Activated CD8-positive, alpha-beta T cell treated with anti-CD3 and anti-CD28 coated beads for 36 hours (primary cell): ENCODE results near the gene SST. TPM values are rescaled to one million over a fixed set of nuclear protein-coding genes. Genes with fewer than 3 reads are reported as not detected.

Experiments used
- ATAC-seq: fragments of 200-7000 bp; cut with Tn5 transposase; one replicate; pipeline ENCODE4 v1.10.0; 2021; ENCODE audit warnings: mild to moderate bottlenecking, moderate library complexity
- CTCF ChIA-PET: fragments of 350-600 bp; sonication (Branson Sonifier 250); formaldehyde crosslinking; loops from one replicate; lab custom pipeline; 2021; ENCODE audit warnings: antibody characterized with exemption; lab: Charles Lee
- POLR2A ChIA-PET: fragments of 350-600 bp; sonication (Branson Sonifier 250); formaldehyde crosslinking; loops from one replicate; lab custom pipeline; 2021; ENCODE audit warnings: antibody characterized with exemption; lab: Charles Lee
- DNase-seq: peaks from one replicate; pipeline ENCODE4 v3.0.0-alpha.2; 2020
- H3K27ac Mint-ChIP-seq: one replicate; pipeline ENCODE4 v1.8.0; 2021; ENCODE audit warnings: mild to moderate bottlenecking, mixed read lengths
- H3K27me3 Mint-ChIP-seq: one replicate; pipeline ENCODE4 v1.8.0; 2021; ENCODE audit warnings: mixed read lengths
- H3K36me3 Mint-ChIP-seq: one replicate; pipeline ENCODE4 v1.8.0; 2021; ENCODE audit warnings: low read depth, mixed read lengths
- H3K4me1 Mint-ChIP-seq: one replicate; pipeline ENCODE4 v1.8.0; 2021; ENCODE audit warnings: low read depth, mixed read lengths
- H3K4me3 Mint-ChIP-seq: one replicate; pipeline ENCODE4 v1.8.0; 2021; ENCODE audit warnings: mild to moderate bottlenecking, moderate library complexity, mixed read lengths
- H3K9me3 Mint-ChIP-seq: one replicate; pipeline ENCODE4 v1.8.0; 2021; ENCODE audit warnings: mixed read lengths
- intact Hi-C: fragments of 100-400 bp; cut with micrococcal nuclease; formaldehyde crosslinking; loops from one replicate; pipeline ENCODE4 v1.10.0; 2022
- total RNA-seq, 2 experiments: library from RNA; stranded (reverse); gene quantifications; one replicate each; pipeline ENCODE4 v1.2.3, GENCODE V29; 2021
- TF ChIP-seq, protein P1 (sequence below): fragments of 200-600 bp; IDR thresholded peaks from one replicate; pipeline ENCODE4 v1.8.0; 2022; ENCODE audit warnings: antibody characterized with exemption, mild to moderate bottlenecking

The SST gene
- total RNA-seq, 2 experiments from 2014 or later, result not detected

DNA sequence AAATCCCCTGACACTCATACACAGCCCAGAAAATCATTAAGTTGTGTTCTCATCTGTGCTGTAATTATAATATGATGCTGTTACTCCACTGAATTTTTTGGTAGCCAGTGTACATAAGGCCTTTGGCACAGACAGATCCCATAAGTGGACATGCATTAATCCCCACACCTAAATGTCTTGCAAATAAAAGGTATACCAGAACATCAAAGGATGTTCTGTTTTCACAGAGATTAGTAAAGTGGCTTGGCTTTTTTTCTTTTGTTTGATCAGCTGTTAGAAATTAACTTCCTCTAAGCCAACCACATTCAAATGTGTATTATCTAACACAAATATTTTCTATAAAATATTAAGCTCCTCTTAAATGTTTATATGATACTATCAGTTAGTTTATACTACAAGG is 2.7 kb downstream of the SST start:
- ATAC-seq (no peak), DNase-seq (no peak)
- intact Hi-C loops, result no loop called here
- peaks cover 7% of the 10 kb centered on the region for H3K4me1 Mint-ChIP-seq
- no peaks in the 10 kb centered on the region for H3K9me3 Mint-ChIP-seq
- H3K27ac Mint-ChIP-seq, result no peak overlapping the region
- H3K27me3 Mint-ChIP-seq, result peaks cover 40% of the 10 kb centered on the region
- POLR2A ChIA-PET, result interaction anchor here (0.6 kb wide), 1 partner anchor 417 kb away, joined by 3 read pairs; no protein-coding TSS in a partner anchor
- CTCF ChIA-PET, result interaction anchor here (1.0 to 5.6 kb wide), 8 partner anchors 12 to 348 kb away, joined by 3 to 44 read pairs (median 4); no protein-coding TSS in a partner anchor
- H3K4me3 Mint-ChIP-seq, result no peak overlapping the region
- TF ChIP-seq, protein P1, sequence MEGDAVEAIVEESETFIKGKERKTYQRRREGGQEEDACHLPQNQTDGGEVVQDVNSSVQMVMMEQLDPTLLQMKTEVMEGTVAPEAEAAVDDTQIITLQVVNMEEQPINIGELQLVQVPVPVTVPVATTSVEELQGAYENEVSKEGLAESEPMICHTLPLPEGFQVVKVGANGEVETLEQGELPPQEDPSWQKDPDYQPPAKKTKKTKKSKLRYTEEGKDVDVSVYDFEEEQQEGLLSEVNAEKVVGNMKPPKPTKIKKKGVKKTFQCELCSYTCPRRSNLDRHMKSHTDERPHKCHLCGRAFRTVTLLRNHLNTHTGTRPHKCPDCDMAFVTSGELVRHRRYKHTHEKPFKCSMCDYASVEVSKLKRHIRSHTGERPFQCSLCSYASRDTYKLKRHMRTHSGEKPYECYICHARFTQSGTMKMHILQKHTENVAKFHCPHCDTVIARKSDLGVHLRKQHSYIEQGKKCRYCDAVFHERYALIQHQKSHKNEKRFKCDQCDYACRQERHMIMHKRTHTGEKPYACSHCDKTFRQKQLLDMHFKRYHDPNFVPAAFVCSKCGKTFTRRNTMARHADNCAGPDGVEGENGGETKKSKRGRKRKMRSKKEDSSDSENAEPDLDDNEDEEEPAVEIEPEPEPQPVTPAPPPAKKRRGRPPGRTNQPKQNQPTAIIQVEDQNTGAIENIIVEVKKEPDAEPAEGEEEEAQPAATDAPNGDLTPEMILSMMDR, result no peak
- no peaks in the 10 kb centered on the region for H3K36me3 Mint-ChIP-seq

DNA sequence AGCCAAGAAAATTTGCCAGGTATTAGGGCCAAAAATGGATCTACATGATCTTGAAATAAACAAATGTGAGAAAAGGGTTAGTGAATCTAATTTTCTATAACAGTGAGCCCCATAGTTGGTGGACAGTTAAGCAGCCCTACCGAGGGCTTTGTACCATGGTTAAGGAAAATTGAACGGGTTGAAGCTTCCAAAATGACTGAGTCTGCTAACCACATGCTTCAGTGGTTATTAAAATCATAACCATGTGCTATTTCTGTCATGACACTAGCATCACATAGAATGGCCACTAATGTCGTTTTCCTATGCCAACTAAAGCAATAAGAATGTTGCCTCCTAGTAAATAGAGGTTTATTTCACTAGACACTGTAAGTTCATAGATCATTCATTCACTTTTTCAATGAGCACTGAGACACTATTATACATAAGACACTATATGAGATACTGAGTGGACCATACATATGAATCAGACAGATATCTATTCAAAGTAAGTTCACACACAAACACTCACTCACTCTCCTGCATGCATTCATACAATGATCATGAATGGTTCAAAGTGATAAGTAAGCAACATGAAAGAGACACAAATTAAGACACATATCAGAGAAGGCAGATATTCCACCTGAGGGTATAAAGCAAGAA is 4.3 kb downstream of the SST start:
- CTCF ChIA-PET, result interaction anchor here (1.2 to 5.1 kb wide), 2 partner anchors 50 to 347 kb away, joined by 3 to 23 read pairs; no protein-coding TSS in a partner anchor

DNA sequence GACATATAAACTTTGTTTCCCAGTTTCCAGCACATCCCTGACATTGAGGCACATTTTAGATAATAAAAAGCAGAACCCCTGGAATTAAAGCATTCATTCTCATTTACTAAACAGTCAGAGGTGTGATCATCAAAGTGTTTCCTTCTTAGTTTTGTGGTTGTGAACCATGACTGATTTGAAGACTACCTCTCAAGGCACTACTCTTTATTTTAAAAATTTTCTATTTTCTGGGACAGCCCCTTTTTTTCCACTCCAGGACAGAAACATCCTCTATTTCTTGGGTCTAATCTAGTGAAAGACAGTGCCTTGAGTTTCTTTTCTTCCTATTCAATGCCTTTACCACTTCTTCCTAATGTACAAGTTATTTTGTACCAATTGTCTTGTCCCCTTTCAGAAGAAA is 5.2 kb downstream of the SST start:
- ChIA-PET CTCF (interaction anchor here (1.0 to 5.1 kb wide), 4 partner anchors 49 to 346 kb away, joined by 3 to 28 read pairs (median 13); no protein-coding TSS in a partner anchor), POLR2A (no interaction called here)
- no peaks in the 10 kb centered on the region for H3K36me3 Mint-ChIP-seq
- peaks cover 7% of the 10 kb centered on the region for H3K4me1 Mint-ChIP-seq
- intact Hi-C loops, result no loop called here
- no peak overlapping the region for H3K27ac Mint-ChIP-seq
- H3K9me3 Mint-ChIP-seq, result no peaks in the 10 kb centered on the region
- H3K27me3 Mint-ChIP-seq, result peaks cover 38% of the 10 kb centered on the region
- ATAC-seq, result peak; percentile 45
- no peak for DNase-seq
- TF ChIP-seq, protein P1, result no peak
- H3K4me3 Mint-ChIP-seq, result no peak overlapping the region

More for the DNA sequence above, 4.3 kb downstream of the SST start:
- ATAC-seq, result peak; percentile 13
- POLR2A ChIA-PET, result no interaction called here
- H3K27ac Mint-ChIP-seq, result no peak overlapping the region
- intact Hi-C loops, result no loop called here
- peaks cover 42% of the 10 kb centered on the region for H3K27me3 Mint-ChIP-seq
- no peaks in the 10 kb centered on the region for H3K9me3 Mint-ChIP-seq
- H3K4me3 Mint-ChIP-seq, result no peak overlapping the region
- no peaks in the 10 kb centered on the region for H3K36me3 Mint-ChIP-seq
- peaks cover 7% of the 10 kb centered on the region for H3K4me1 Mint-ChIP-seq
- DNase-seq, result no peak
- TF ChIP-seq, protein P1, result no peak

DNA sequence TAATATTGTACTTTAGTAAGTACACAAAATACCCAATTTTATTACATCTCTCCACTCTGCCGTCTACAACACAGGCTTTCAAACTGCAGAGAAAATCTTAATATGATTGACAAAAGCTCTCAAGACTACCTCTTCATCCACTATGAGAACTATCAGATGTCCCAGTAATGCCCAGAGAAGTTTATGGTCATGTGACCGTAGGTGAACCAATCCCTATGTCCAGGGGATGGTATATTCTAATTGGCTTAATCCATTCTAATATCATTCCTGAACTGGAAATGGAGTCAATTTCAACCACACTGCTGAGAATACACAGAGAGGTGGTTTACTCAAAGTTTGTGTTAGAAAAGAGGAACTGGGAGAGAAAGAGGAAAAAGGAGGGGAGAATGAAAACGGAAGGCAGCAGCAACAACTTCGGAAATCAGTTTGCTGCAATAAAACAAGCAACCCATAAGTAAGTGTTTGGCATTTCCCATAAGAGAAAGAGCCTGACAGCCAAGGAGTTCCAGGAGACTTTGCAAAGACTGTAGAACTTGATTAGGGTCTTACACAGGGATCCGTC is 7.3 kb downstream of the SST start:
- ChIA-PET POLR2A (no interaction called here), CTCF (interaction anchor here (1.3 to 4.7 kb wide), 4 partner anchors 17 to 344 kb away, joined by 3 to 28 read pairs (median 16); no protein-coding TSS in a partner anchor)
- Mint-ChIP-seq H3K27me3 (peaks cover 25% of the 10 kb centered on the region), H3K36me3 (no peaks in the 10 kb centered on the region), H3K4me1 (peaks cover 7% of the 10 kb centered on the region), H3K27ac (no peak overlapping the region), H3K9me3 (no peaks in the 10 kb centered on the region), H3K4me3 (no peak overlapping the region)
- intact Hi-C loops, result no loop called here
- no peak for DNase-seq
- TF ChIP-seq, protein P1, result no peak
- ATAC-seq, result no peak

DNA sequence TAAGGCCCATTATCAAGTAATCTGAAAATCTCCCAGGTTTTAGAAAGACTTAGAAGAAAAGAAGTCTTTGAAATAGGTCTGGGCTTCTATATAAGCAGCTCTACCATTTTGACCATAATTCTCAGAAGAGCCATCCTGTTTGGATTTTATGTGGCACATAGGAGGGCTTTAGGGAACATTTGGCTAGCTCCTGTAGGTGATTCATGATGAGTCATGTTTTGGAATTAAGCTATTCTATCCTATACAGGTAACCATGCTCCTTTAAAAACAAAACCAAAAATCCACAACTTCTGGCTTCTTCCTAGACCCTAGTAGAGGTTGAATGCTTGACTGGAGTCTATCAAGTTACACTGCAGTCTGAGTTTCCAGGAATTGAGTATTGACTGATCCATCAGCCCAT is 8.9 kb downstream of the SST start:
- POLR2A ChIA-PET, result no interaction called here
- intact Hi-C loops, result no loop called here
- ATAC-seq (no peak), DNase-seq (no peak)
- H3K36me3 Mint-ChIP-seq, result no peaks in the 10 kb centered on the region
- H3K9me3 Mint-ChIP-seq, result no peaks in the 10 kb centered on the region
- H3K4me3 Mint-ChIP-seq, result no peak overlapping the region
- TF ChIP-seq, protein P1, result no peak
- peaks cover 23% of the 10 kb centered on the region for H3K27me3 Mint-ChIP-seq
- CTCF ChIA-PET, result interaction anchor here (4.2 to 4.7 kb wide), 2 partner anchors 18 to 342 kb away, joined by 28 read pairs; no protein-coding TSS in a partner anchor
- no peak overlapping the region for H3K27ac Mint-ChIP-seq
- peaks cover 7% of the 10 kb centered on the region for H3K4me1 Mint-ChIP-seq
